Panc1 (cell line): ENCODE measurements around the gene RTCB. TPM values are rescaled to one million over a fixed set of nuclear protein-coding genes. Genes with fewer than 3 reads are reported as not detected.

Experiments used
- ATAC-seq: fragments of 200-7000 bp; cut with Tn5 transposase; 2 replicates; pipeline ENCODE4 v1.9.1; 2020; ENCODE audit warnings: mild to moderate bottlenecking, moderate library complexity
- BruUV-seq: library from RNA; stranded (reverse); fragments of 400-500 nt; replicated peaks from 2 replicates; lab custom pipeline; 2021; lab: Mats Ljungman, UMichigan
- CTCF ChIA-PET: fragments of 300-600 bp; sonication (Branson Sonifier 250); formaldehyde crosslinking; loops from one replicate; lab custom pipeline; 2022; ENCODE audit warnings: antibody characterized with exemption; lab: Charles Lee
- POLR2A ChIA-PET: fragments of 300-600 bp; sonication (Branson Sonifier 250); formaldehyde crosslinking; loops from one replicate; lab custom pipeline; 2022; ENCODE audit warnings: antibody characterized with exemption; lab: Charles Lee
- DNase-seq: peaks from one replicate; pipeline ENCODE4 v3.0.0-alpha.2; 2010; ENCODE audit warnings: low read depth, low spot score
- H3K27ac ChIP-seq: 2 replicates; pipeline ENCODE4 v1.5.1; 2011; ENCODE audit warnings: mild to moderate bottlenecking, low read length, inconsistent platforms
- H3K27me3 ChIP-seq: fragments of 200-500 bp; sonication (Bioruptor generic); 2 replicates; pipeline ENCODE4 v1.6.0; 2014; ENCODE audit warnings: low read length, inconsistent platforms; ENCODE audit not compliant: control insufficient read depth, insufficient read depth
- H3K36me3 ChIP-seq: fragments of 200-500 bp; sonication (Bioruptor generic); 2 replicates; pipeline ENCODE4 v1.5.1; 2014; ENCODE audit warnings: inconsistent platforms, mild to moderate bottlenecking, low read length, moderate library complexity; ENCODE audit not compliant: control insufficient read depth, insufficient read depth
- H3K4me1 ChIP-seq: 2 replicates; pipeline ENCODE4 v1.5.1; 2011; ENCODE audit warnings: inconsistent platforms, mild to moderate bottlenecking, low read length, moderate library complexity; ENCODE audit not compliant: control insufficient read depth, insufficient read depth
- H3K4me3 ChIP-seq, 2 experiments: 2 replicates each; pipeline ENCODE4 v1.5.1; 2011 to 2012; ENCODE audit warnings: low read depth in 2 of 2, low read length in 2 of 2, mild to moderate bottlenecking in 2 of 2, inconsistent platforms in 1 of 2, moderate library complexity in 1 of 2
- H3K9me3 ChIP-seq: fragments of 200-500 bp; sonication (Bioruptor generic); 2 replicates; pipeline ENCODE4 v1.5.1; 2014; ENCODE audit warnings: low read depth, mild to moderate bottlenecking, inconsistent platforms, low read length, moderate library complexity; ENCODE audit not compliant: control insufficient read depth, insufficient read depth
- POLR2AphosphoS5 ChIP-seq: IDR thresholded peaks from 2 replicates; pipeline ENCODE4 v1.6.1; 2012; ENCODE audit warnings: mild to moderate bottlenecking, low read depth, low read length, moderate library complexity
- REST ChIP-seq, 2 experiments: IDR thresholded peaks; 2 replicates each; pipeline ENCODE4 v1.6.1; 2011 to 2012; ENCODE audit warnings: low read depth in 2 of 2, control low read depth in 1 of 2, low read length in 1 of 2, mild to moderate bottlenecking in 1 of 2, moderate library complexity in 1 of 2; ENCODE audit not compliant: insufficient read depth in 1 of 2
- SIN3A ChIP-seq: IDR thresholded peaks from 2 replicates; pipeline ENCODE4 v1.6.1; 2012; ENCODE audit warnings: low read depth, mild to moderate bottlenecking, low read length, moderate library complexity, borderline replicate concordance; ENCODE audit not compliant: insufficient read depth
- TCF7L2 ChIP-seq: IDR thresholded peaks from 2 replicates; pipeline ENCODE4 v1.6.1; 2011; ENCODE audit warnings: mild to moderate bottlenecking, low read depth, low read length, inconsistent platforms
- in situ Hi-C: cut with HindIII; loops from 2 replicates; pipeline ENCODE4 v1.10.0; 2016; ENCODE audit warnings: low sequenced_read_pairs, low pct_unique_long_range_greater_than_20kb
- intact Hi-C: fragments of 100-400 bp; cut with micrococcal nuclease; formaldehyde crosslinking; loops from one replicate; pipeline ENCODE4 v1.10.0; 2022; ENCODE audit not compliant: unreplicated experiment
- total RNA-seq: library from RNA; stranded (reverse); gene quantifications from one replicate; pipeline ENCODE4 v1.2.1, GENCODE V29; 2021; ENCODE audit not compliant: unreplicated experiment
- TF ChIP-seq, protein P1 (sequence below): fragments of 450-650 bp; IDR thresholded peaks from 2 replicates; pipeline ENCODE4 v1.5.1; 2017; ENCODE audit warnings: mild to moderate bottlenecking

The RTCB gene
- total RNA-seq, 1 experiment from 2014 or later = 55.9 TPM

- in situ Hi-C loops (no loop called here), intact Hi-C loops (no loop called here)
- ATAC-seq (no peak), DNase-seq (no peak)
- no peaks in the 10 kb centered on the region for H3K4me1 ChIP-seq
- ChIA-PET POLR2A (no interaction called here), CTCF (interaction anchor here (0.7 kb wide), 2 partner anchors 16 to 46 kb away, joined by 3 to 8 read pairs; no protein-coding TSS in a partner anchor)
- no TSS peak for BruUV-seq
- no peaks in the 10 kb centered on the region for H3K9me3 ChIP-seq
- H3K27me3 ChIP-seq = no peaks in the 10 kb centered on the region
- no peak for TF ChIP-seq POLR2AphosphoS5
- TF ChIP-seq, protein P1, sequence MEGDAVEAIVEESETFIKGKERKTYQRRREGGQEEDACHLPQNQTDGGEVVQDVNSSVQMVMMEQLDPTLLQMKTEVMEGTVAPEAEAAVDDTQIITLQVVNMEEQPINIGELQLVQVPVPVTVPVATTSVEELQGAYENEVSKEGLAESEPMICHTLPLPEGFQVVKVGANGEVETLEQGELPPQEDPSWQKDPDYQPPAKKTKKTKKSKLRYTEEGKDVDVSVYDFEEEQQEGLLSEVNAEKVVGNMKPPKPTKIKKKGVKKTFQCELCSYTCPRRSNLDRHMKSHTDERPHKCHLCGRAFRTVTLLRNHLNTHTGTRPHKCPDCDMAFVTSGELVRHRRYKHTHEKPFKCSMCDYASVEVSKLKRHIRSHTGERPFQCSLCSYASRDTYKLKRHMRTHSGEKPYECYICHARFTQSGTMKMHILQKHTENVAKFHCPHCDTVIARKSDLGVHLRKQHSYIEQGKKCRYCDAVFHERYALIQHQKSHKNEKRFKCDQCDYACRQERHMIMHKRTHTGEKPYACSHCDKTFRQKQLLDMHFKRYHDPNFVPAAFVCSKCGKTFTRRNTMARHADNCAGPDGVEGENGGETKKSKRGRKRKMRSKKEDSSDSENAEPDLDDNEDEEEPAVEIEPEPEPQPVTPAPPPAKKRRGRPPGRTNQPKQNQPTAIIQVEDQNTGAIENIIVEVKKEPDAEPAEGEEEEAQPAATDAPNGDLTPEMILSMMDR = peak; percentile 31
- H3K27ac ChIP-seq = no peak overlapping the region
- H3K4me3 ChIP-seq = no peak overlapping the region
- H3K36me3 ChIP-seq = no peaks in the 10 kb centered on the region
Observed at GRCh38 chr22:32355760-32356159, 56.3 kb downstream of the RTCB start.

DNA sequence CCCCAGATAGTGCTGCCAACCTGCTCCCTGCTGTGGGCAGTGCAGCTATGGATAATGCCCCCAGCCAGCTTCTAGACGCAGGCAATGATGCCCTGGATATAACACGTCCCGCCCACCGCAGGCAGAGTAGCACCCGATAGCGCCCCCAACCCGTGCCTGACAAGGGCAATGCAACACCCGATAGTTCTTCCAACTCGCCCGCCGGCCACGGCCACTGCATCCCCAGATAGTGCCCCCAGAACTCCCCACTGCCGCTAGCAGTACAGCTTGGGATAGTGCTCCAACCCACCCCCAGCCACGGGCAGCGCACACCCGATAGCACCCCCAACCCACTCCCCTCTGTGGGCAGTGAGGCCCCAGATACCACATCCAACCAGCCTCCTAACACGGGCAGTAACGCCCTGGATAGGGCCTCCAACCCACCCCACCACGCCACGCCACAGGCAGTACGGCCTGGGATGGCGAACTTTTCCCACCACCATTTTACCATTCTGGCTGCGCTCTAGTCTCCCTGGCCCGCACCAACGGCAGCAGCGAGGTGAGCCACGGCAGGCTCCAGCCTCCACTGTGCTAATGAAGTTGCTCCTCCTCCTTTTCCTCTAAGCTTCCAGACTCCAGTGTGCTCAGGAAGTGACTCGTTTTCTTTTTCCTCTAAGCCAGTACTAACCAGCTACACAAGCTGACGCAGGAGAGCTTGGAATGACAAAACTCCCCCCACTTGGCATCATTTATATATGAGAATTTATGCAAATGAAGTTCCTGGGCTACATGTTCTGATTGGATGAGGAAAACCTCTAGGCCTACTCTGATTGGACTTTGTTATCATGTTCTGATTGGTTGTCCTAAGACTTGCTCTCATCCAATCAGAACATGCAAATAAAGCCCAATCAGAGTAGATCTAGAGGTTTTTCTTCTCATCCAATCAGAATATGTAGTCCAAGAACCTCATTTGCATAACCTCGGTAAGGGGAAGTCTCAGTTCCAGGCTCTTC, 57.4 kb downstream of the RTCB start:
- H3K4me1 ChIP-seq = no peaks in the 10 kb centered on the region
- intact Hi-C loops (no loop called here), in situ Hi-C loops (no loop called here)
- POLR2A ChIA-PET = no interaction called here
- ATAC-seq = no peak
- TF ChIP-seq POLR2AphosphoS5 (no peak), TCF7L2 (no peak), REST (IDR thresholded peaks at IDR 0.05; ENCODE audit: insufficient read depth in 1 of 2, low read depth in 2 of 2, low read length in 1 of 2) (no peak), SIN3A (no peak)
- TF ChIP-seq, protein P1 = no peak
- H3K9me3 ChIP-seq = no peaks in the 10 kb centered on the region
- CTCF ChIA-PET = no interaction called here
- H3K27me3 ChIP-seq = no peaks in the 10 kb centered on the region
- no peak overlapping the region for H3K4me3 ChIP-seq
- DNase-seq = no peak
- BruUV-seq = no TSS peak
- H3K27ac ChIP-seq = no peak overlapping the region
- H3K36me3 ChIP-seq = no peaks in the 10 kb centered on the region
